Liver (tissue), 9 donors: ENCODE results near the gene MPP1. TPM values are rescaled to one million over a fixed set of nuclear protein-coding genes. Genes with fewer than 3 reads are reported as not detected.
A peak's percentile ranks its signal among the peaks of the same experiment; 100 is the strongest.

Source experiments
- DNase-seq: peaks from one replicate; pipeline ENCODE4 v3.0.0-alpha.2; 2017; ENCODE audit warnings: low spot score
- H3K27ac ChIP-seq, 2 donors: one replicate each; pipeline ENCODE4 v1.7.0; 2013; ENCODE audit warnings: inconsistent platforms in 2 of 2, low read length in 2 of 2, control low read depth in 1 of 2, low read depth in 1 of 2, mild to moderate bottlenecking in 1 of 2
- H3K27me3 ChIP-seq, 4 donors: one replicate each; pipeline versions ENCODE4 v1.6.1 to v1.7.0; 2013; ENCODE audit warnings: low read length in 3 of 4, inconsistent platforms in 1 of 4, mild to moderate bottlenecking in 1 of 4, moderate library complexity in 1 of 4; ENCODE audit not compliant: control insufficient read depth in 4 of 4, insufficient read depth in 4 of 4
- H3K36me3 ChIP-seq, 4 donors: one replicate each; pipeline versions ENCODE4 v1.6.1 to v1.7.0; 2013; ENCODE audit warnings: low read length in 3 of 4, mild to moderate bottlenecking in 3 of 4, low read depth in 1 of 4, moderate library complexity in 1 of 4; ENCODE audit not compliant: control insufficient read depth in 4 of 4, insufficient read depth in 3 of 4
- H3K4me1 ChIP-seq, 4 donors: one replicate each; pipeline versions ENCODE4 v1.6.1 to v1.7.0; 2013; ENCODE audit warnings: low read length in 3 of 4, mild to moderate bottlenecking in 3 of 4, moderate library complexity in 1 of 4; ENCODE audit not compliant: control insufficient read depth in 4 of 4, insufficient read depth in 4 of 4
- H3K4me3 ChIP-seq, 3 donors: one replicate each; pipeline versions ENCODE4 v1.6.1 to v1.7.0; 2013; ENCODE audit warnings: low read length in 3 of 3, control low read depth in 1 of 3, low read depth in 1 of 3, mild to moderate bottlenecking in 1 of 3
- H3K9ac ChIP-seq, 2 donors: one replicate each; pipeline ENCODE4 v1.7.0; 2013; ENCODE audit warnings: low read length in 2 of 2, mild to moderate bottlenecking in 2 of 2, moderate library complexity in 2 of 2, control low read depth in 1 of 2, low read depth in 1 of 2
- H3K9me3 ChIP-seq, 4 donors: one replicate each; pipeline versions ENCODE4 v1.6.1 to v1.7.0; 2013; ENCODE audit warnings: low read length in 3 of 4; ENCODE audit not compliant: control insufficient read depth in 4 of 4
- ATF3 ChIP-seq: IDR thresholded peaks from 2 replicates; pipeline ENCODE4 v1.6.1; 2016; ENCODE audit warnings: antibody characterized with exemption
- CTCF ChIP-seq: fragments of 150-350 bp; IDR thresholded peaks from 2 replicates; pipeline ENCODE4 v1.5.1; 2017; ENCODE audit warnings: improper control_type of control experiment, low read depth, low read length; ENCODE audit not compliant: missing input control
- EGR1 ChIP-seq, 2 donors: IDR thresholded peaks; 2 replicates each; pipeline ENCODE4 v1.6.1; 2016 to 2018; ENCODE audit warnings: antibody characterized with exemption in 2 of 2, low read depth in 2 of 2
- FOXA1 ChIP-seq: IDR thresholded peaks from 2 replicates; pipeline ENCODE4 v1.6.1; 2016; ENCODE audit warnings: antibody characterized with exemption
- FOXA2 ChIP-seq: IDR thresholded peaks from 2 replicates; pipeline ENCODE4 v1.6.1; 2016; ENCODE audit warnings: antibody characterized with exemption
- GABPA ChIP-seq, 2 donors: IDR thresholded peaks in 1 of 2; conservative IDR thresholded peaks in 1 of 2; 2 replicates each; pipeline ENCODE4 v1.6.1; 2016; ENCODE audit warnings: antibody characterized with exemption in 2 of 2, mild to moderate bottlenecking in 1 of 2, moderate library complexity in 1 of 2
- HNF4A ChIP-seq, 2 donors: conservative IDR thresholded peaks; 2 replicates each; pipeline ENCODE4 v1.6.1; 2016; ENCODE audit warnings: antibody characterized with exemption in 2 of 2, mild to moderate bottlenecking in 2 of 2
- HNF4G ChIP-seq: IDR thresholded peaks from 2 replicates; pipeline ENCODE4 v1.6.1; 2016; ENCODE audit warnings: antibody characterized with exemption
- JUND ChIP-seq, 2 donors: IDR thresholded peaks; 2 replicates each; pipeline ENCODE4 v1.6.1; 2016; ENCODE audit warnings: antibody characterized with exemption in 2 of 2
- MAX ChIP-seq: IDR thresholded peaks from 2 replicates; pipeline ENCODE4 v1.6.1; 2016; ENCODE audit warnings: antibody characterized with exemption
- NR2F2 ChIP-seq: IDR thresholded peaks from 2 replicates; pipeline ENCODE4 v1.6.1; 2016; ENCODE audit warnings: antibody characterized with exemption
- REST ChIP-seq: IDR thresholded peaks from 2 replicates; pipeline ENCODE4 v1.6.1; 2016; ENCODE audit warnings: antibody characterized with exemption, mild to moderate bottlenecking
- RXRA ChIP-seq, 2 donors: IDR thresholded peaks; 2 replicates each; pipeline ENCODE4 v1.6.1; 2017 to 2018; ENCODE audit warnings: antibody characterized with exemption in 2 of 2, mild to moderate bottlenecking in 1 of 2
- SP1 ChIP-seq: IDR thresholded peaks from 2 replicates; pipeline ENCODE4 v1.6.1; 2018; ENCODE audit warnings: antibody characterized with exemption, mild to moderate bottlenecking
- TAF1 ChIP-seq: conservative IDR thresholded peaks from 2 replicates; pipeline ENCODE4 v1.6.1; 2016; ENCODE audit warnings: antibody characterized with exemption, mild to moderate bottlenecking
- YY1 ChIP-seq: IDR thresholded peaks from 2 replicates; pipeline ENCODE4 v1.6.1; 2016; ENCODE audit warnings: antibody characterized with exemption, mild to moderate bottlenecking
- ZBTB33 ChIP-seq: IDR thresholded peaks from 2 replicates; pipeline ENCODE4 v1.6.1; 2016; ENCODE audit warnings: antibody characterized with exemption
- WGBS: extraction: QIAGEN DNeasy Blood & Tissue Kit; methylation state at CpG from one replicate; pipeline ENCODE4 v1.1.7; 2013; 5-methylcytosine and 5-hydroxymethylcytosine counted together
- polyA plus RNA-seq, 2 donors: library from polyadenylated mRNA; stranded (reverse) in 1 of 2; unstranded in 1 of 2; fragments of 200-250 nt in 1 of 2; fragments of >200 nt in 1 of 2; fragmentation: Nextera tagmentation in 1 of 2; extraction: Ambion mirVana in 1 of 2; gene quantifications; one replicate each; pipeline versions ENCODE4 v1.2.1 to v1.2.3, GENCODE V29; 2013 to 2015
- total RNA-seq, 2 donors: library from RNA; depleted of rRNA; stranded (reverse); fragments of >200 nt; gene quantifications; one replicate each; pipeline ENCODE4 v1.2.3, GENCODE V29; 2014
- donor health status: healthy.
- donor health status: healthy.
- donor health status: healthy.
- donor health status: healthy.
- donor health status: healthy.

Gene MPP1
- total and polyA plus RNA-seq, 4 donors, result 13.8 to 168 (median 23.4) TPM

- H3K36me3 ChIP-seq, result peaks cover 0 to 2% (median 0%) of the 10 kb centered on the region in 4 donors
- H3K9me3 ChIP-seq, result no peaks in the 10 kb centered on the region
- no peaks in the 10 kb centered on the region for H3K27me3 ChIP-seq
- no peak for DNase-seq
- peaks cover 0 to 5% (median 0%) of the 10 kb centered on the region in 4 donors for H3K4me1 ChIP-seq
- TF ChIP-seq GABPA (IDR thresholded peaks at IDR 0.05 in 1 of 2, conservative IDR thresholded peaks at IDR 0.05 in 1 of 2) (no peak), FOXA1 (no peak), YY1 (no peak)
- H3K4me3 ChIP-seq, result no peak overlapping the region
- H3K27ac ChIP-seq, result no peak overlapping the region
- 94% methylated on average over 13 of the region's 13 CpGs for WGBS
- no peak overlapping the region for H3K9ac ChIP-seq
These were observed 20.9 kb downstream of the MPP1 start for GRCh38 chrX:154784149-154784995.

- TF ChIP-seq HNF4A (conservative IDR thresholded peaks at IDR 0.05) (no peak), RXRA (IDR thresholded peaks at IDR 0.05) (peak in 1 of 2 donors; percentile 30)
- DNase-seq, result no peak
- H3K27ac ChIP-seq, result no peak overlapping the region
- H3K4me3 ChIP-seq, result no peak overlapping the region
- peaks cover 0 to 5% (median 0%) of the 10 kb centered on the region in 4 donors for H3K4me1 ChIP-seq
- no peaks in the 10 kb centered on the region for H3K27me3 ChIP-seq
- no peak overlapping the region for H3K9ac ChIP-seq
- WGBS, result 54% methylated on average over 9 of the region's 9 CpGs
- H3K9me3 ChIP-seq, result no peaks in the 10 kb centered on the region
- peaks cover 0 to 17% (median 8%) of the 10 kb centered on the region in 4 donors for H3K36me3 ChIP-seq
These were observed 24.3 kb downstream of the MPP1 start for GRCh38 chrX:154780968-154781367.

GRCh38 chrX:154779261-154779660, 26.0 kb downstream of the MPP1 start:
- WGBS, result 92% methylated on average over 4 of the region's 4 CpGs
- Histone ChIP-seq H3K9ac (no peak overlapping the region), H3K27me3 (no peaks in the 10 kb centered on the region), H3K36me3 (peaks cover 2 to 34% (median 19%) of the 10 kb centered on the region in 4 donors), H3K9me3 (no peaks in the 10 kb centered on the region), H3K27ac (no peak overlapping the region), H3K4me1 (peaks cover 0 to 5% (median 0%) of the 10 kb centered on the region in 4 donors), H3K4me3 (no peak overlapping the region)
- TF ChIP-seq YY1 (no peak), HNF4G (no peak), ZBTB33 (no peak), MAX (no peak), SP1 (no peak), NR2F2 (no peak), TAF1 (no peak), JUND (IDR thresholded peaks at IDR 0.05) (no peak), REST (no peak), GABPA (IDR thresholded peaks at IDR 0.05 in 1 of 2, conservative IDR thresholded peaks at IDR 0.05 in 1 of 2) (no peak), HNF4A (conservative IDR thresholded peaks at IDR 0.05) (no peak), EGR1 (IDR thresholded peaks at IDR 0.05; ENCODE audit: low read depth in 2 of 2) (no peak), FOXA1 (no peak), RXRA (IDR thresholded peaks at IDR 0.05) (no peak), CTCF (no peak), FOXA2 (no peak), ATF3 (no peak)
- no peak for DNase-seq
